ENCODE data around the gene THSD4.

The THSD4 gene

GRCh38 chr15:71098920-71099319 lies 16.4 kb upstream of the THSD4 start:
- no peak for DNase-seq

- no peak for DNase-seq
Measured at GRCh38 chr15:71103102-71103676, 12.1 kb upstream of the THSD4 start.

- DNase-seq, result no peak
Measured at GRCh38 chr15:71104636-71105035, 10.6 kb upstream of the THSD4 start.

GRCh38 chr15:71105444-71105843 lies 9.8 kb upstream of the THSD4 start:
- no peak for DNase-seq

GRCh38 chr15:71106802-71107500 lies 8.3 kb upstream of the THSD4 start:
- DNase-seq, result no peak

- DNase-seq, result no peak
Measured at GRCh38 chr15:71107501-71107815, 7.8 kb upstream of the THSD4 start.

- DNase-seq, result no peak
Measured at GRCh38 chr15:71109130-71109529, 6.1 kb upstream of the THSD4 start.

- no peak for DNase-seq
Measured at GRCh38 chr15:71109905-71110304, 5.4 kb upstream of the THSD4 start.

GRCh38 chr15:71110405-71111180 lies 4.7 kb upstream of the THSD4 start:
- DNase-seq, result no peak

GRCh38 chr15:71111181-71111565 lies 4.1 kb upstream of the THSD4 start:
- DNase-seq, result no peak

GRCh38 chr15:71111950-71112349 lies 3.3 kb upstream of the THSD4 start:
- no peak for DNase-seq

GRCh38 chr15:71112429-71112828 lies 2.8 kb upstream of the THSD4 start:
- no peak for DNase-seq

- no peak for DNase-seq
Measured at GRCh38 chr15:71114066-71114680, 1.1 kb upstream of the THSD4 start.

- DNase-seq, result no peak
Measured at GRCh38 chr15:71115567-71116351, 488 bp downstream of the THSD4 start.

- DNase-seq, result no peak
Measured at GRCh38 chr15:71116366-71116765, 1.1 kb downstream of the THSD4 start.

GRCh38 chr15:71116942-71117341 lies 1.7 kb downstream of the THSD4 start:
- DNase-seq, result no peak

- DNase-seq, result no peak
Measured at GRCh38 chr15:71117714-71118305, 2.5 kb downstream of the THSD4 start.

GRCh38 chr15:71118345-71118744 lies 3.1 kb downstream of the THSD4 start:
- DNase-seq, result no peak

- no peak for DNase-seq
Measured at GRCh38 chr15:71118881-71119632, 3.8 kb downstream of the THSD4 start.

GRCh38 chr15:71120428-71120944 lies 5.2 kb downstream of the THSD4 start:
- no peak for DNase-seq

GRCh38 chr15:71121442-71121841 lies 6.2 kb downstream of the THSD4 start:
- no peak for DNase-seq

Measured in NCI-H2171 (cell line).